ENCODE data around the gene SLC44A5. TPM values are rescaled to one million over a fixed set of nuclear protein-coding genes. Genes with fewer than 3 reads are reported as not detected.

SLC44A5 gene
- total RNA-seq, 2 donors from 2014 or later = 4.6 to 10.0 TPM

GRCh38 chr1:75275631-75276030 is 335.3 kb downstream of the SLC44A5 start:
- no peak for DNase-seq
- H3K9me3 Mint-ChIP-seq = peaks cover 6% of the 10 kb centered on the region
- H3K27me3 Mint-ChIP-seq (ENCODE audit: insufficient read depth) = no peaks in the 10 kb centered on the region
- no peaks in the 10 kb centered on the region for H3K27me3 ChIP-seq (ENCODE audit: control insufficient read depth, insufficient read depth, low read length, poor library complexity, severe bottlenecking)
- H3K9ac ChIP-seq (ENCODE audit: extremely low read depth, low read length, poor library complexity, severe bottlenecking) = no peak overlapping the region
- H3K27ac ChIP-seq (ENCODE audit: low read depth, low read length) = no peak overlapping the region
- no peak overlapping the region for H3K4me3 Mint-ChIP-seq
- no peaks in the 10 kb centered on the region for H3K4me1 Mint-ChIP-seq
- H3K36me3 ChIP-seq (ENCODE audit: control insufficient read depth, insufficient read depth, low read length) = peaks cover 18% of the 10 kb centered on the region
- WGBS, 2 experiments (ENCODE audit: insufficient coverage in 1 of 2, insufficient read length in 1 of 2) = 100% methylated on average over 1 of the region's 1 CpG; no CpG with 5 or more reads in 1 of the 2 experiments
- H3K36me3 Mint-ChIP-seq (ENCODE audit: low read depth) = no peaks in the 10 kb centered on the region
- no peaks in the 10 kb centered on the region for H3K4me1 ChIP-seq (ENCODE audit: control insufficient read depth, insufficient read depth, low read length)
- H3K27ac Mint-ChIP-seq = no peak overlapping the region
- no peak overlapping the region for H3K4me3 ChIP-seq (ENCODE audit: low read length)
- TF ChIP-seq CTCF (conservative IDR thresholded peaks at IDR 0.05) = no peak
- peaks cover 6% of the 10 kb centered on the region for H3K9me3 ChIP-seq (ENCODE audit: control insufficient read depth, low read length)

GRCh38 chr1:75274920-75275506 is 335.9 kb downstream of the SLC44A5 start:
- H3K9me3 ChIP-seq (ENCODE audit: control insufficient read depth, low read length) = peaks cover 6% of the 10 kb centered on the region
- H3K4me3 Mint-ChIP-seq = no peak overlapping the region
- TF ChIP-seq CTCF (conservative IDR thresholded peaks at IDR 0.05) = no peak
- H3K27me3 Mint-ChIP-seq (ENCODE audit: insufficient read depth) = no peaks in the 10 kb centered on the region
- no peaks in the 10 kb centered on the region for H3K36me3 Mint-ChIP-seq (ENCODE audit: low read depth)
- no peak for DNase-seq
- H3K27me3 ChIP-seq (ENCODE audit: control insufficient read depth, insufficient read depth, low read length, poor library complexity, severe bottlenecking) = no peaks in the 10 kb centered on the region
- no peak overlapping the region for H3K4me3 ChIP-seq (ENCODE audit: low read length)
- no peaks in the 10 kb centered on the region for H3K4me1 Mint-ChIP-seq
- peaks cover 18% of the 10 kb centered on the region for H3K36me3 ChIP-seq (ENCODE audit: control insufficient read depth, insufficient read depth, low read length)
- H3K4me1 ChIP-seq (ENCODE audit: control insufficient read depth, insufficient read depth, low read length) = no peaks in the 10 kb centered on the region
- peaks cover 3% of the 10 kb centered on the region for H3K9me3 Mint-ChIP-seq
- H3K27ac ChIP-seq (ENCODE audit: low read depth, low read length) = no peak overlapping the region
- H3K9ac ChIP-seq (ENCODE audit: extremely low read depth, low read length, poor library complexity, severe bottlenecking) = no peak overlapping the region
- no peak overlapping the region for H3K27ac Mint-ChIP-seq

GRCh38 chr1:75273110-75273509 is 337.8 kb downstream of the SLC44A5 start:
- TF ChIP-seq CTCF (conservative IDR thresholded peaks at IDR 0.05) = no peak

More at GRCh38 chr1:75273110-75273509, 337.8 kb downstream of the SLC44A5 start:
- Mint-ChIP-seq H3K27ac (no peak overlapping the region), H3K9me3 (no peaks in the 10 kb centered on the region), H3K4me1 (no peaks in the 10 kb centered on the region), H3K27me3 (ENCODE audit: insufficient read depth) (no peaks in the 10 kb centered on the region), H3K4me3 (no peak overlapping the region), H3K36me3 (ENCODE audit: low read depth) (no peaks in the 10 kb centered on the region)
- Histone ChIP-seq H3K4me3 (ENCODE audit: low read length) (no peak overlapping the region), H3K27ac (ENCODE audit: low read depth, low read length) (no peak overlapping the region), H3K9me3 (ENCODE audit: control insufficient read depth, low read length) (peaks cover 6% of the 10 kb centered on the region), H3K4me1 (ENCODE audit: control insufficient read depth, insufficient read depth, low read length) (no peaks in the 10 kb centered on the region), H3K36me3 (ENCODE audit: control insufficient read depth, insufficient read depth, low read length) (peaks cover 18% of the 10 kb centered on the region), H3K9ac (ENCODE audit: extremely low read depth, low read length, poor library complexity, severe bottlenecking) (no peak overlapping the region), H3K27me3 (ENCODE audit: control insufficient read depth, insufficient read depth, low read length, poor library complexity, severe bottlenecking) (no peaks in the 10 kb centered on the region)
- DNase-seq = no peak
- WGBS, 2 experiments (ENCODE audit: insufficient coverage in 1 of 2, insufficient read length in 1 of 2) = 96 to 100% methylated on average over 2 of the region's 2 CpGs
